ENCODE data around the gene ITGB3. TPM values are rescaled to one million over a fixed set of nuclear protein-coding genes. Genes with fewer than 3 reads are reported as not detected.

The ITGB3 gene
- total and polyA plus RNA-seq, 2 of the 8 experiments (the other 6 are each of a cell fraction or from before 2014, with no cell fraction given): 0.08 to 0.09 TPM

GRCh38 chr17:47270946-47271705 lies 17.5 kb downstream of the ITGB3 start:
- POLR2A ChIA-PET (ENCODE audit: partially characterized antibody): no interaction called here
- Histone ChIP-seq H2AK5ac (ENCODE audit: low read depth, low read length) (no peak overlapping the region), H3K9ac (replicated peaks in 1 of 4; ENCODE audit: extremely low read depth in 1 of 4, low read depth in 3 of 4, low read length in 3 of 4) (no peak overlapping the region), H3K9me3 (ENCODE audit: insufficient read depth in 2 of 2, low read depth in 1 of 2, low read length in 1 of 2) (peaks cover 6% of the 10 kb centered on the region in 2 experiments; a peak in 1 of 4 replicates), H2BK15ac (ENCODE audit: low read length) (no peak overlapping the region), H3K27me3 (replicated peaks in 1 of 4; ENCODE audit: control insufficient read depth in 3 of 4, extremely low read depth in 1 of 4, insufficient read depth in 3 of 4, low read length in 3 of 4) (no peaks in the 10 kb centered on the region), H3K27ac (ENCODE audit: low read depth, low read length) (no peak overlapping the region), H4K91ac (replicated peaks; ENCODE audit: insufficient read length, low read length) (no peak overlapping the region), H4K20me1 (replicated peaks in 1 of 2; ENCODE audit: control insufficient read depth in 1 of 2, insufficient read depth in 2 of 2, low read length in 2 of 2) (no peaks in the 10 kb centered on the region), H2BK120ac (replicated peaks; ENCODE audit: low read depth, low read length) (no peak overlapping the region), H3K36me3 (ENCODE audit: control insufficient read depth in 2 of 4, insufficient read depth in 4 of 4, low read length in 3 of 4) (no peaks in the 10 kb centered on the region), H3K4me3 (ENCODE audit: extremely low read depth in 1 of 4, insufficient read depth in 2 of 4, low read depth in 3 of 4, low read length in 4 of 4) (no peak overlapping the region), H4K8ac (ENCODE audit: extremely low read depth, insufficient read depth, low read length) (no peak overlapping the region), H3K4me1 (replicated peaks in 1 of 4; ENCODE audit: control insufficient read depth in 3 of 4, insufficient read depth in 4 of 4, low read length in 3 of 4) (peaks cover 1 to 13% (median 7%) of the 10 kb centered on the region in 4 experiments), H2BK20ac (ENCODE audit: low read length) (no peak overlapping the region), H3K4ac (replicated peaks; ENCODE audit: insufficient read length, low read depth, low read length) (no peak overlapping the region), H2BK12ac (ENCODE audit: low read depth, low read length) (no peak overlapping the region), H3K4me2 (ENCODE audit: insufficient read depth in 1 of 2, low read depth in 2 of 2, low read length in 2 of 2) (no peak overlapping the region), H3K79me1 (ENCODE audit: low read depth, low read length) (no peaks in the 10 kb centered on the region), H3K56ac (replicated peaks; ENCODE audit: insufficient read length, low read depth, low read length) (no peak overlapping the region), H3K14ac (ENCODE audit: insufficient read length) (no peak overlapping the region), H2AFZ (ENCODE audit: low read length) (no peak overlapping the region), H3K23ac (ENCODE audit: insufficient read length) (no peak overlapping the region), H3K79me2 (ENCODE audit: control insufficient read depth in 1 of 2, insufficient read depth in 2 of 2, low read length in 2 of 2) (no peaks in the 10 kb centered on the region), H4K5ac (ENCODE audit: insufficient read length, low read depth, low read length) (no peak overlapping the region), H2BK5ac (ENCODE audit: low read depth, low read length) (no peak overlapping the region), H3K23me2 (ENCODE audit: low read depth, low read length) (no peaks in the 10 kb centered on the region), H3K18ac (ENCODE audit: extremely low read depth, low read length) (no peak overlapping the region)
- FAIRE-seq (no peak), DNase-seq (ENCODE audit: low read depth in 1 of 2, low spot score in 2 of 2) (no peak)
- TF ChIP-seq RNF2 (IDR thresholded peaks at IDR 0.05; ENCODE audit: borderline replicate concordance, low read depth, low read length, missing control alignments, poor library complexity, severe bottlenecking): no peak
- no peak for TF ChIP-seq ZNF274 (IDR thresholded peaks at IDR 0.05; ENCODE audit: borderline replicate concordance, extremely low read depth, low read length)
- no peak for TF ChIP-seq KDM5A (IDR thresholded peaks at IDR 0.05; ENCODE audit: low read length)
- no peak for TF ChIP-seq TAF7 (optimal IDR thresholded peaks at IDR 0.05; ENCODE audit: borderline replicate concordance, low read depth, low read length)
- no peak for TF ChIP-seq TAF1 (IDR thresholded peaks at IDR 0.05; ENCODE audit: low read depth, low read length)
- TF ChIP-seq TCF12 (IDR thresholded peaks at IDR 0.05; ENCODE audit: low read depth, low read length): no peak
- 86% methylated on average over 2 of the region's 2 CpGs; no CpG with 5 or more reads in 1 of the 2 experiments for whole genome bisulfite sequencing, 2 experiments (ENCODE audit: extremely low coverage in 1 of 2, insufficient coverage in 1 of 2, insufficient read length in 1 of 2, insufficient replicate concordance in 2 of 2, low coverage in 1 of 2, low lambda C conversion rate in 2 of 2, missing lambda C conversion rate in 1 of 2)
- CTCF ChIA-PET (ENCODE audit: partially characterized antibody): interaction anchor here (0.9 kb wide), 1 partner anchor 30 kb away, joined by 3 read pairs; no protein-coding TSS in a partner anchor
